ENCODE results near the gene C4orf50.

DNA sequence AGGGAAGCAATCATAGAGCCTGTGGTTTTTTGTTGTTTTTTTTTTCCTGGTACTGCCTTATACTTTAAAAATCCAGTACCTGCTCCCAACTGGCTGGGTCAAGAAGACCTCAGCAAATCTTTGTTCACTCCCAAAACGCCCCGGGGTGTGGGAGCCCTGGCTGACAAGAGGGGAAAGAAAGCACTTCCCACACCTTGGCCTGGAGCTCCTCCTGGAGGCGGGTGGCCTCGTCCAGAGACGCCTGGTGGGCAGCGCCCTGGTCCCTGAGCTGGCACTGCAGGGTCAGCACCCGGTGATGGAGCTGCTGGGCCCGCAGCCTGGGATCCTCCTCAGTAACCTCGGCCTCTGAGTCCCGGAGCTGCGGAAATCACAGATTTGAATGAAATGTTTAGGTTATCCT, 38.2 kb downstream of the C4orf50 start:
- TF ChIP-seq, protein P1, sequence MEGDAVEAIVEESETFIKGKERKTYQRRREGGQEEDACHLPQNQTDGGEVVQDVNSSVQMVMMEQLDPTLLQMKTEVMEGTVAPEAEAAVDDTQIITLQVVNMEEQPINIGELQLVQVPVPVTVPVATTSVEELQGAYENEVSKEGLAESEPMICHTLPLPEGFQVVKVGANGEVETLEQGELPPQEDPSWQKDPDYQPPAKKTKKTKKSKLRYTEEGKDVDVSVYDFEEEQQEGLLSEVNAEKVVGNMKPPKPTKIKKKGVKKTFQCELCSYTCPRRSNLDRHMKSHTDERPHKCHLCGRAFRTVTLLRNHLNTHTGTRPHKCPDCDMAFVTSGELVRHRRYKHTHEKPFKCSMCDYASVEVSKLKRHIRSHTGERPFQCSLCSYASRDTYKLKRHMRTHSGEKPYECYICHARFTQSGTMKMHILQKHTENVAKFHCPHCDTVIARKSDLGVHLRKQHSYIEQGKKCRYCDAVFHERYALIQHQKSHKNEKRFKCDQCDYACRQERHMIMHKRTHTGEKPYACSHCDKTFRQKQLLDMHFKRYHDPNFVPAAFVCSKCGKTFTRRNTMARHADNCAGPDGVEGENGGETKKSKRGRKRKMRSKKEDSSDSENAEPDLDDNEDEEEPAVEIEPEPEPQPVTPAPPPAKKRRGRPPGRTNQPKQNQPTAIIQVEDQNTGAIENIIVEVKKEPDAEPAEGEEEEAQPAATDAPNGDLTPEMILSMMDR (IDR thresholded peaks at IDR 0.05; ENCODE audit: low read length) = no peak
- no peak for TF ChIP-seq EZH2 (IDR thresholded peaks at IDR 0.05; ENCODE audit: borderline replicate concordance, low read length)

All from OCI-LY1 (cell line).